Panc1 (cell line): ENCODE measurements around the gene DNM1. TPM values are rescaled to one million over a fixed set of nuclear protein-coding genes. Genes with fewer than 3 reads are reported as not detected.

ENCODE experiments used
- ATAC-seq: fragments of 200-7000 bp; cut with Tn5 transposase; 2 replicates; pipeline ENCODE4 v1.9.1; 2020; ENCODE audit warnings: mild to moderate bottlenecking, moderate library complexity
- BruUV-seq: library from RNA; stranded (reverse); fragments of 400-500 nt; replicated peaks from 2 replicates; lab custom pipeline; 2021; lab: Mats Ljungman, UMichigan
- CTCF ChIA-PET: fragments of 300-600 bp; sonication (Branson Sonifier 250); formaldehyde crosslinking; loops from one replicate; lab custom pipeline; 2022; ENCODE audit warnings: antibody characterized with exemption; lab: Charles Lee
- POLR2A ChIA-PET: fragments of 300-600 bp; sonication (Branson Sonifier 250); formaldehyde crosslinking; loops from one replicate; lab custom pipeline; 2022; ENCODE audit warnings: antibody characterized with exemption; lab: Charles Lee
- DNase-seq: peaks from one replicate; pipeline ENCODE4 v3.0.0-alpha.2; 2010; ENCODE audit warnings: low read depth, low spot score
- H3K27ac ChIP-seq: 2 replicates; pipeline ENCODE4 v1.5.1; 2011; ENCODE audit warnings: mild to moderate bottlenecking, low read length, inconsistent platforms
- H3K27me3 ChIP-seq: fragments of 200-500 bp; sonication (Bioruptor generic); 2 replicates; pipeline ENCODE4 v1.6.0; 2014; ENCODE audit warnings: low read length, inconsistent platforms; ENCODE audit not compliant: control insufficient read depth, insufficient read depth
- H3K36me3 ChIP-seq: fragments of 200-500 bp; sonication (Bioruptor generic); 2 replicates; pipeline ENCODE4 v1.5.1; 2014; ENCODE audit warnings: inconsistent platforms, mild to moderate bottlenecking, low read length, moderate library complexity; ENCODE audit not compliant: control insufficient read depth, insufficient read depth
- H3K4me1 ChIP-seq: 2 replicates; pipeline ENCODE4 v1.5.1; 2011; ENCODE audit warnings: inconsistent platforms, mild to moderate bottlenecking, low read length, moderate library complexity; ENCODE audit not compliant: control insufficient read depth, insufficient read depth
- H3K4me3 ChIP-seq, 2 experiments: 2 replicates each; pipeline ENCODE4 v1.5.1; 2011 to 2012; ENCODE audit warnings: low read depth in 2 of 2, low read length in 2 of 2, mild to moderate bottlenecking in 2 of 2, inconsistent platforms in 1 of 2, moderate library complexity in 1 of 2
- H3K9me3 ChIP-seq: fragments of 200-500 bp; sonication (Bioruptor generic); 2 replicates; pipeline ENCODE4 v1.5.1; 2014; ENCODE audit warnings: low read depth, mild to moderate bottlenecking, inconsistent platforms, low read length, moderate library complexity; ENCODE audit not compliant: control insufficient read depth, insufficient read depth
- POLR2AphosphoS5 ChIP-seq: IDR thresholded peaks from 2 replicates; pipeline ENCODE4 v1.6.1; 2012; ENCODE audit warnings: mild to moderate bottlenecking, low read depth, low read length, moderate library complexity
- REST ChIP-seq, 2 experiments: IDR thresholded peaks; 2 replicates each; pipeline ENCODE4 v1.6.1; 2011 to 2012; ENCODE audit warnings: low read depth in 2 of 2, control low read depth in 1 of 2, low read length in 1 of 2, mild to moderate bottlenecking in 1 of 2, moderate library complexity in 1 of 2; ENCODE audit not compliant: insufficient read depth in 1 of 2
- SIN3A ChIP-seq: IDR thresholded peaks from 2 replicates; pipeline ENCODE4 v1.6.1; 2012; ENCODE audit warnings: low read depth, mild to moderate bottlenecking, low read length, moderate library complexity, borderline replicate concordance; ENCODE audit not compliant: insufficient read depth
- TCF7L2 ChIP-seq: IDR thresholded peaks from 2 replicates; pipeline ENCODE4 v1.6.1; 2011; ENCODE audit warnings: mild to moderate bottlenecking, low read depth, low read length, inconsistent platforms
- in situ Hi-C: cut with HindIII; loops from 2 replicates; pipeline ENCODE4 v1.10.0; 2016; ENCODE audit warnings: low sequenced_read_pairs, low pct_unique_long_range_greater_than_20kb
- intact Hi-C: fragments of 100-400 bp; cut with micrococcal nuclease; formaldehyde crosslinking; loops from one replicate; pipeline ENCODE4 v1.10.0; 2022; ENCODE audit not compliant: unreplicated experiment
- total RNA-seq: library from RNA; stranded (reverse); gene quantifications from one replicate; pipeline ENCODE4 v1.2.1, GENCODE V29; 2021; ENCODE audit not compliant: unreplicated experiment
- TF ChIP-seq, protein P1 (sequence below): fragments of 450-650 bp; IDR thresholded peaks from 2 replicates; pipeline ENCODE4 v1.5.1; 2017; ENCODE audit warnings: mild to moderate bottlenecking

DNM1 gene
- total RNA-seq, 1 experiment from 2014 or later, result 18.7 TPM

- ChIA-PET CTCF (no interaction called here), POLR2A (interaction anchor here (0.6 kb wide), 1 partner anchor 12 kb away, joined by 3 read pairs; no protein-coding TSS in a partner anchor)
- ATAC-seq (no peak), DNase-seq (no peak)
- H3K36me3 ChIP-seq, result no peaks in the 10 kb centered on the region
- intact Hi-C loops (no loop called here), in situ Hi-C loops (no loop called here)
- TF ChIP-seq SIN3A (no peak), TCF7L2 (no peak)
- TF ChIP-seq, protein P1, sequence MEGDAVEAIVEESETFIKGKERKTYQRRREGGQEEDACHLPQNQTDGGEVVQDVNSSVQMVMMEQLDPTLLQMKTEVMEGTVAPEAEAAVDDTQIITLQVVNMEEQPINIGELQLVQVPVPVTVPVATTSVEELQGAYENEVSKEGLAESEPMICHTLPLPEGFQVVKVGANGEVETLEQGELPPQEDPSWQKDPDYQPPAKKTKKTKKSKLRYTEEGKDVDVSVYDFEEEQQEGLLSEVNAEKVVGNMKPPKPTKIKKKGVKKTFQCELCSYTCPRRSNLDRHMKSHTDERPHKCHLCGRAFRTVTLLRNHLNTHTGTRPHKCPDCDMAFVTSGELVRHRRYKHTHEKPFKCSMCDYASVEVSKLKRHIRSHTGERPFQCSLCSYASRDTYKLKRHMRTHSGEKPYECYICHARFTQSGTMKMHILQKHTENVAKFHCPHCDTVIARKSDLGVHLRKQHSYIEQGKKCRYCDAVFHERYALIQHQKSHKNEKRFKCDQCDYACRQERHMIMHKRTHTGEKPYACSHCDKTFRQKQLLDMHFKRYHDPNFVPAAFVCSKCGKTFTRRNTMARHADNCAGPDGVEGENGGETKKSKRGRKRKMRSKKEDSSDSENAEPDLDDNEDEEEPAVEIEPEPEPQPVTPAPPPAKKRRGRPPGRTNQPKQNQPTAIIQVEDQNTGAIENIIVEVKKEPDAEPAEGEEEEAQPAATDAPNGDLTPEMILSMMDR, result no peak
- no peaks in the 10 kb centered on the region; the same call in 1 of the 2 replicates for H3K4me1 ChIP-seq
- no peak overlapping the region for H3K27ac ChIP-seq
- no peaks in the 10 kb centered on the region for H3K9me3 ChIP-seq
- no TSS peak for BruUV-seq
- H3K4me3 ChIP-seq, result no peak overlapping the region
- H3K27me3 ChIP-seq, result no peaks in the 10 kb centered on the region
Measured at GRCh38 chr9:128216781-128217553, 13.8 kb downstream of the DNM1 start.

DNA sequence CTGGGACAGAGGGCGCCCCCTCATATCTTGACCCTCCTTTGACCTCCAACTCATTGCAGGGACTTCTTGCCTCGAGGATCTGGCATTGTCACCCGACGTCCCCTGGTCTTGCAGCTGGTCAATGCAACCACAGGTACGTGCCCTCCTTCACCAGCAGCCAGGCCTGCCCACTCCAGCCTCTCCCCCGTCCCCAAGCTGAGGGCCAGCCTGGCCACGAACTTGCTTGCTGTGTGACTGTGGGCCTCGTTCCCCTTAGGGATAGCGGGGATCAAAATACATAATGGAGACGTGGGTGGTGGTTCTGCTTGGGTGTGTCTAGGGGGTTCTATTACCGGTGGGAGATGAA lies 15.0 kb downstream of the DNM1 start:
- H3K4me3 ChIP-seq, result peak overlapping the region; percentile 27 to 48
- no TSS peak for BruUV-seq
- ATAC-seq (no peak), DNase-seq (no peak)
- no peaks in the 10 kb centered on the region for H3K27me3 ChIP-seq
- no peaks in the 10 kb centered on the region; the same call in 1 of the 2 replicates for H3K4me1 ChIP-seq
- CTCF ChIA-PET, result no interaction called here
- intact Hi-C loops (no loop called here), in situ Hi-C loops (no loop called here)
- POLR2A ChIA-PET, result no interaction called here
- H3K27ac ChIP-seq, result no peak overlapping the region
- TF ChIP-seq TCF7L2 (no peak), REST (IDR thresholded peaks at IDR 0.05; ENCODE audit: insufficient read depth in 1 of 2, low read depth in 2 of 2, low read length in 1 of 2) (no peak), SIN3A (no peak), POLR2AphosphoS5 (no peak)
- TF ChIP-seq, protein P1, result no peak
- H3K36me3 ChIP-seq, result no peaks in the 10 kb centered on the region
- H3K9me3 ChIP-seq, result no peaks in the 10 kb centered on the region
